ENCODE measurements around the gene UBTF.

The UBTF gene

GRCh38 chr17:44167181-44167861 is 52.2 kb downstream of the UBTF start:
- DNase-seq = no peak

- DNase-seq = no peak
Measured at GRCh38 chr17:44164476-44164875, 55.0 kb downstream of the UBTF start.

DNA sequence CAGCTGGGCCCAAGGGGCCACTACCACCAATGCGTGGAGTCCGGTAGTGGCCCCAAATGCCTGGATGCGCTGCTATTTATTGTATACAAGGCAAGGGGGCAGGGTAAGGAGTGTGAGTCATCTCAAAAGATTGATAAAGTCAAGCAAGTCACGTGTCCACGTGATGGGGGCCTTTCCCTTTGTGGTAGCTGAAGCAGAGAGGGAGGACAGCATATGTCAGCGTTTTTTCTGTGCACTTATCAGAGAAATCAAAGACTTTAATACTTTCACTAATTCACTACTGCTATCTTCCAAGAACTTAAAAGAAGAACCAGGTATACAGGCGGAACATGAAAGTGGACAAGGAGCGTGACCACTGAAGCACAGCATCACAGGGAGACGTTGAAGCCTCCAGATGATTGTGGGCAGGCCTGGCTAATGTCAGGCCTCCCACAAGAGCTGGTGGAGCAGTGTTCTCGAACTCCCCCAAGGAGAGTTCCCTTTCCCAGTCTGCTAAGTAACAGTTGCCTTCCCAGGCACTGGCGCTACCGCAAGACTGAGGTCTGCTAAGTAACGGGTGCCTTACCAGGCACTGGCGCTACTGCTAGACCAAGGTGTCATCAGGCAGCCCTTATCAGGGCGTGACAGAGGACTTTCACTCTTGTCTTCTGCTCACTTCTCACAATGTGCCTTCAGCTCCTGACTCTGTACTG is 59.8 kb downstream of the UBTF start:
- DNase-seq = no peak

DNA sequence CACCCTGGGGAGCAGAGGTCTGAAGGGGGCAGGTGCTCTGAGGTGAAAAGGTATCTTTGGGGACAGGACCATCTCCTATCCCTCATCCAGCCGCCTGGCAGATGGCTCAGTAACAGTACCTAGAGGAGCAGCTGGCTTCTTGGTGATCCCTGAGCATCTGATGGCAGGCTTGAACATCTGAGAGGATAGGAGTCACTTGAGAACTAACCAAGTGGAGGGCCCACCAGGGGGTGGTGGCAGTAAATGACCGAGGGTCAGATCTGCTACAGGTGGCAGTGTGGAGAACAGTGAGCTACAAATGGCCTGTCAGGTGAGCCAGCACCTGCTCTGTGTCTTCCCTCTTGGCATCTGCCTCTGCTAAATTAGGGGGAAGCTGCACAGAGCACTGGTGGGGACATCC is 64.0 kb downstream of the UBTF start:
- no peak for DNase-seq
